CD4-positive, alpha-beta T cell (primary cell): ENCODE results near the gene TRRAP. TPM values are rescaled to one million over a fixed set of nuclear protein-coding genes. Genes with fewer than 3 reads are reported as not detected.

Source experiments
- ATAC-seq: fragments of 200-7000 bp; cut with Tn5 transposase; one replicate; pipeline ENCODE4 v1.10.0; 2022; ENCODE audit warnings: mild to moderate bottlenecking; ENCODE audit not compliant: poor library complexity
- CTCF ChIA-PET: fragments of 350-600 bp; sonication (Branson Sonifier 250); formaldehyde crosslinking; loops from one replicate; lab custom pipeline; 2021; ENCODE audit warnings: antibody characterized with exemption, inconsistent platforms; lab: Charles Lee
- POLR2A ChIA-PET: fragments of 350-600 bp; sonication (Branson Sonifier 250); formaldehyde crosslinking; loops from one replicate; lab custom pipeline; 2021; ENCODE audit warnings: antibody characterized with exemption, inconsistent platforms; lab: Charles Lee
- DNase-seq, 14 experiments: peaks; one replicate each; pipeline ENCODE4 v3.0.0-alpha.2; 2013 to 2020; ENCODE audit warnings: mixed read lengths in 2 of 14
- H3K27ac ChIP-seq, 2 donors: one replicate each; pipeline versions ENCODE4 v1.5.1 to v1.7.0; 2013; ENCODE audit warnings: low read length in 2 of 2, low read depth in 1 of 2, mild to moderate bottlenecking in 1 of 2
- H3K27me3 ChIP-seq, 2 experiments: 1 replicate in 1 of 2; 2 replicates in 1 of 2; pipeline versions ENCODE4 v1.6.1 to v1.7.0; 2013; ENCODE audit warnings: low read length in 2 of 2, control low read depth in 1 of 2, mild to moderate bottlenecking in 1 of 2, moderate library complexity in 1 of 2; ENCODE audit not compliant: insufficient read depth in 2 of 2, control insufficient read depth in 1 of 2
- H3K36me3 ChIP-seq: one replicate; pipeline ENCODE4 v1.6.1; 2013; ENCODE audit warnings: low read length, control low read depth; ENCODE audit not compliant: insufficient read depth
- H3K4me1 ChIP-seq: one replicate; pipeline ENCODE4 v1.6.1; 2013; ENCODE audit warnings: low read length, control low read depth; ENCODE audit not compliant: insufficient read depth
- H3K4me3 ChIP-seq: one replicate; pipeline ENCODE4 v1.5.1; 2013; ENCODE audit warnings: mild to moderate bottlenecking, low read length, moderate library complexity
- H3K9me3 ChIP-seq, 2 experiments: 1 replicate in 1 of 2; 2 replicates in 1 of 2; pipeline versions ENCODE4 v1.6.1 to v1.7.0; 2013; ENCODE audit warnings: low read length in 2 of 2, mild to moderate bottlenecking in 2 of 2, control low read depth in 1 of 2, moderate library complexity in 1 of 2; ENCODE audit not compliant: control insufficient read depth in 1 of 2, insufficient read depth in 1 of 2
- H3K27ac Mint-ChIP-seq: one replicate; pipeline ENCODE4 v1.8.0; 2020; ENCODE audit warnings: mixed read lengths
- H3K27me3 Mint-ChIP-seq: one replicate; pipeline ENCODE4 v1.8.0; 2021; ENCODE audit warnings: mixed read lengths
- H3K36me3 Mint-ChIP-seq: one replicate; pipeline ENCODE4 v1.8.0; 2021; ENCODE audit warnings: low read depth, mixed read lengths
- H3K4me1 Mint-ChIP-seq: one replicate; pipeline ENCODE4 v1.8.0; 2021; ENCODE audit warnings: low read depth, mixed read lengths
- H3K4me3 Mint-ChIP-seq: one replicate; pipeline ENCODE4 v1.8.0; 2020; ENCODE audit warnings: mild to moderate bottlenecking, mixed read lengths
- H3K9me3 Mint-ChIP-seq: one replicate; pipeline ENCODE4 v1.8.0; 2020; ENCODE audit warnings: mixed read lengths
- intact Hi-C, 2 experiments: fragments of 100-400 bp; cut with DNase I in 1 of 2; cut with micrococcal nuclease in 1 of 2; formaldehyde crosslinking; loops; one replicate each; pipeline versions ENCODE4 v1.15.1 to v1.9.0; 2023 to 2025; cut with DNase I, micrococcal nuclease
- total RNA-seq, 174 experiments: library from RNA in 2 of 174; stranded (reverse) in 2 of 174; gene quantifications; one replicate each; pipeline ENCODE4 v1.2.3 and lab custom pipeline; 2021 to 2026
- TF ChIP-seq, protein P1 (sequence below): fragments of 200-600 bp; IDR thresholded peaks from one replicate; pipeline ENCODE4 v1.8.0; 2022; ENCODE audit warnings: antibody characterized with exemption, mild to moderate bottlenecking

TRRAP gene
- total RNA-seq, 2 experiments from 2014 or later, result 47.9 to 48.3 TPM

DNA sequence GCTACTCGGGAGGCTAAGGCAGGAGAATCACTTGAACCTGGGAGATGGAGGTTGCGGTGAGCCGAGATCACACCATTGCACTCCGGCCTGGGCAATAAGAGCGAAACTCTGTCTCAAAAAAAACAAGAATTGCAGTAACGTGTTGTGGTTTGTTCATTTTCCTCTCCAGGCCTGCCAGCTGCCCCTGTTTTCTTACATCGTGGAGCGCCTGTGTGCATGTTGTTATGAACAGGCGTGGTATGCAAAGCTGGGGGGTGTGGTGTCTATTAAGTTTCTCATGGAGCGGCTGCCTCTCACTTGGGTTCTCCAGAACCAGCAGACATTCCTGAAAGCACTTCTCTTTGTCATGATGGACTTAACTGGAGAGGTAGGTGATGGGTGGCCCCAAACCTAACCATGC lies 52.1 kb downstream of the TRRAP start:
- peaks cover 11% of the 10 kb centered on the region for H3K4me1 Mint-ChIP-seq
- ATAC-seq (peak; percentile 37), DNase-seq (peak in 5 of 14 experiments; percentile 4 to 41 (median 26))
- peaks cover 27% of the 10 kb centered on the region for H3K4me1 ChIP-seq
- H3K36me3 Mint-ChIP-seq, result peaks cover 86% of the 10 kb centered on the region
- H3K27ac Mint-ChIP-seq, result peak overlapping the region; percentile 82
- H3K9me3 ChIP-seq, result no peaks in the 10 kb centered on the region
- peak overlapping the region in 1 of 2 donors; percentile 53 for H3K27ac ChIP-seq
- POLR2A ChIA-PET, result interaction anchor here (1.4 kb wide), 1 partner anchor 51 kb away, joined by 7 read pairs; no protein-coding TSS in a partner anchor
- CTCF ChIA-PET, result interaction anchor here (1.4 kb wide), 1 partner anchor 51 kb away, joined by 4 read pairs; no protein-coding TSS in a partner anchor
- TF ChIP-seq, protein P1, sequence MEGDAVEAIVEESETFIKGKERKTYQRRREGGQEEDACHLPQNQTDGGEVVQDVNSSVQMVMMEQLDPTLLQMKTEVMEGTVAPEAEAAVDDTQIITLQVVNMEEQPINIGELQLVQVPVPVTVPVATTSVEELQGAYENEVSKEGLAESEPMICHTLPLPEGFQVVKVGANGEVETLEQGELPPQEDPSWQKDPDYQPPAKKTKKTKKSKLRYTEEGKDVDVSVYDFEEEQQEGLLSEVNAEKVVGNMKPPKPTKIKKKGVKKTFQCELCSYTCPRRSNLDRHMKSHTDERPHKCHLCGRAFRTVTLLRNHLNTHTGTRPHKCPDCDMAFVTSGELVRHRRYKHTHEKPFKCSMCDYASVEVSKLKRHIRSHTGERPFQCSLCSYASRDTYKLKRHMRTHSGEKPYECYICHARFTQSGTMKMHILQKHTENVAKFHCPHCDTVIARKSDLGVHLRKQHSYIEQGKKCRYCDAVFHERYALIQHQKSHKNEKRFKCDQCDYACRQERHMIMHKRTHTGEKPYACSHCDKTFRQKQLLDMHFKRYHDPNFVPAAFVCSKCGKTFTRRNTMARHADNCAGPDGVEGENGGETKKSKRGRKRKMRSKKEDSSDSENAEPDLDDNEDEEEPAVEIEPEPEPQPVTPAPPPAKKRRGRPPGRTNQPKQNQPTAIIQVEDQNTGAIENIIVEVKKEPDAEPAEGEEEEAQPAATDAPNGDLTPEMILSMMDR, result no peak
- no peaks in the 10 kb centered on the region for H3K9me3 Mint-ChIP-seq
- peak overlapping the region; percentile 27 for H3K4me3 ChIP-seq
- no peaks in the 10 kb centered on the region for H3K27me3 Mint-ChIP-seq
- intact Hi-C loops, result no loop called here
- peaks cover 88% of the 10 kb centered on the region for H3K36me3 ChIP-seq
- peak overlapping the region; percentile 88 for H3K4me3 Mint-ChIP-seq
- H3K27me3 ChIP-seq, result no peaks in the 10 kb centered on the region

DNA sequence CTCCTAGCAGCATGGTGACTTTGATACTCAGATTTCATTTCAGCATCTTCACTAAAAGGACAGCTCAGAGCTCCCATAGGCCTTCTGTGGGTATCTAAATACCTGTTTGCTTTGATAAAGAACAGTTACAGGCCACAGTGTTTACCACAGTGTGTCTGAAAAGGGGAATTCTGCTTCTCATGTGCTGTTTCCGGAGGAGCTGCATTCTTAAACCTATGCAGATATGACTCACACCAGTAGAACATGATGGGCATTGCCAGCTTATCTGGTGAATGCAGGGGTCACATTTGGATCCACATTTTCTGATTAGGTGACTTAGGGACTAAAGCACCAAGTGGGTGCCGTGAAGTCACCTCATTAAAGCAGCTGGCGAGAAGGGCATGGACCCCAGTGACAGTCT lies 52.6 kb downstream of the TRRAP start:
- Histone ChIP-seq H3K27ac (peak overlapping the region in 1 of 2 donors; percentile 53), H3K4me1 (peaks cover 27% of the 10 kb centered on the region), H3K36me3 (peaks cover 88% of the 10 kb centered on the region), H3K9me3 (no peaks in the 10 kb centered on the region), H3K27me3 (no peaks in the 10 kb centered on the region), H3K4me3 (peak overlapping the region; percentile 27)
- H3K36me3 Mint-ChIP-seq, result peaks cover 86% of the 10 kb centered on the region
- H3K4me1 Mint-ChIP-seq, result peaks cover 11% of the 10 kb centered on the region
- H3K27me3 Mint-ChIP-seq, result no peaks in the 10 kb centered on the region
- intact Hi-C loops, result no loop called here
- POLR2A ChIA-PET, result interaction anchor here (1.4 kb wide), 1 partner anchor 51 kb away, joined by 7 read pairs; no protein-coding TSS in a partner anchor
- ATAC-seq (peak; percentile 92), DNase-seq (peak in 5 of 14 experiments; percentile 0 to 82 (median 75))
- TF ChIP-seq, protein P1, result no peak
- H3K27ac Mint-ChIP-seq, result peak overlapping the region; percentile 82
- CTCF ChIA-PET, result interaction anchor here (1.4 kb wide), 1 partner anchor 51 kb away, joined by 4 read pairs; no protein-coding TSS in a partner anchor
- H3K9me3 Mint-ChIP-seq, result no peaks in the 10 kb centered on the region
- H3K4me3 Mint-ChIP-seq, result peak overlapping the region; percentile 88

DNA sequence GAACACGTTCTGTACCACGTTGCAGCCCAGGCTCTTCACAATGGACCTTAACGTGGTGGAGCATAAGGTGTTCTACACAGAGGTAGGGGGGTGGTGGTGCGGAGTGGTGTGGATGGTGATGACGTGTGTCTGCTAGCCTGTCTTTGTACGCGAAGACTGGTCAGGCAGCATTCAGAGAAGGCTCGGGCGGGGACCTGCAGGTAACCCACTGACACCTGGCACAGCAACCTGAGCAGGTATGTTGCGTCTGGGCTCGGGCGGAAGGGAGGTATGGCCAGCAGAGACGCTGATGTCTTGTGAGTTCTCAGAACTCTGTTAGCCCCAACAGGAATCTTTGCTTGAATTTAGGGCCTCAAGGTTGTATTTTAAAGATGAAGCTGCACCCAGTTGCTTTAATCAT lies 55.0 kb downstream of the TRRAP start:
- H3K27me3 ChIP-seq, result no peaks in the 10 kb centered on the region
- Mint-ChIP-seq H3K4me3 (no peak overlapping the region), H3K36me3 (peaks cover 83% of the 10 kb centered on the region), H3K27ac (no peak overlapping the region), H3K9me3 (no peaks in the 10 kb centered on the region), H3K4me1 (peaks cover 11% of the 10 kb centered on the region), H3K27me3 (no peaks in the 10 kb centered on the region)
- no peaks in the 10 kb centered on the region for H3K9me3 ChIP-seq
- H3K36me3 ChIP-seq, result peaks cover 92% of the 10 kb centered on the region
- TF ChIP-seq, protein P1, result no peak
- no peak overlapping the region for H3K4me3 ChIP-seq
- intact Hi-C loops, result no loop called here
- no peak for ATAC-seq
- no peak for DNase-seq
- ChIA-PET POLR2A (no interaction called here), CTCF (interaction anchor here (0.7 kb wide), 1 partner anchor 90 kb away, joined by 3 read pairs; no protein-coding TSS in a partner anchor)
- peaks cover 27% of the 10 kb centered on the region for H3K4me1 ChIP-seq
- H3K27ac ChIP-seq, result no peak overlapping the region
